Upper lobe of right lung (tissue), 1 donor: ENCODE data around the gene BAD. TPM values are rescaled to one million over a fixed set of nuclear protein-coding genes. Genes with fewer than 3 reads are reported as not detected.
A peak's percentile ranks its signal among the peaks of the same experiment; 100 is the strongest.

Source experiments
- ATAC-seq: fragments of 200-7000 bp; cut with Tn5 transposase; one replicate; pipeline ENCODE4 v1.9.1; 2020; ENCODE audit warnings: mild to moderate bottlenecking, moderate library complexity
- DNase-seq: peaks from one replicate; pipeline ENCODE4 v3.0.0-alpha.2; 2020
- H3K27ac ChIP-seq: fragments of 200-600 bp; one replicate; pipeline ENCODE4 v1.8.0; 2022
- H3K27me3 ChIP-seq: fragments of 200-600 bp; one replicate; pipeline ENCODE4 v1.8.0; 2022; ENCODE audit warnings: mild to moderate bottlenecking
- H3K36me3 ChIP-seq: fragments of 200-600 bp; one replicate; pipeline ENCODE4 v1.8.0; 2022
- H3K4me1 ChIP-seq: fragments of 200-600 bp; one replicate; pipeline ENCODE4 v1.8.0; 2022
- H3K4me3 ChIP-seq: fragments of 200-600 bp; one replicate; pipeline ENCODE4 v1.8.0; 2022; ENCODE audit warnings: mild to moderate bottlenecking
- H3K9me3 ChIP-seq: fragments of 200-600 bp; one replicate; pipeline ENCODE4 v1.8.0; 2022
- CTCF ChIP-seq: fragments of 200-600 bp; IDR thresholded peaks from one replicate; pipeline ENCODE4 v1.8.0; 2022; ENCODE audit warnings: antibody characterized with exemption
- intact Hi-C: fragments of 100-400 bp; cut with DNase I; formaldehyde crosslinking; loops from one replicate; pipeline ENCODE4 v1.11.0; 2022
- long read RNA-seq: library from polyadenylated mRNA; unstranded; transcript quantifications from one replicate; pipeline ENCODE4 v2.0.0, GENCODE V29; 2021
- total RNA-seq: library from RNA; stranded (reverse); fragmentation: NEBNext Ultra II Directional; extraction: Animal tissue kit (Norgen Biotek cat#: 25700); gene quantifications from one replicate; pipeline ENCODE4 v1.2.1, GENCODE V29; 2021
- donor health status: DM: no; HTN: yes; CAD: no; lungs with severe emphysema.

Gene BAD
- total RNA-seq = 58.9 TPM
- long read RNA-seq, transcript BAD-201 (4 exons, 929 nt) = major isoform, 49 of 63 reads
- long read RNA-seq, transcript BAD-203 (3 exons, 1,157 nt) = minor isoform, 10 of 63 reads
- long read RNA-seq, partial matches to known transcripts = 0 of 63 reads
- long read RNA-seq, other reads (novel, unspliced or antisense) = 4 of 63 reads

- intact Hi-C loops = no loop called here
- TF ChIP-seq CTCF = no peak
These were observed at the start of gene BAD for GRCh38 chr11:64284048-64284961. Gene BAD (minus strand): TSS chr11:64284665. CDS start chr11:64284368, 297 bp downstream.

GRCh38 chr11:64333556-64333955 is 49.1 kb upstream of the BAD start:
- intact Hi-C loops = no loop called here
- Histone ChIP-seq H3K4me1 (peaks cover 13% of the 10 kb centered on the region), H3K36me3 (no peaks in the 10 kb centered on the region), H3K27me3 (no peaks in the 10 kb centered on the region), H3K9me3 (no peaks in the 10 kb centered on the region), H3K4me3 (no peak overlapping the region), H3K27ac (no peak overlapping the region)
- DNase-seq (no peak), ATAC-seq (no peak)
- TF ChIP-seq CTCF = no peak

More at GRCh38 chr11:64284048-64284961, at the start of gene BAD:
- peaks cover 27% of the 10 kb centered on the region for H3K4me1 ChIP-seq
- peak within 1 kb of the TSS; percentile 95 for H3K27ac ChIP-seq
- no peaks in the 10 kb centered on the region for H3K9me3 ChIP-seq
- H3K36me3 ChIP-seq = peaks cover 10% of the 10 kb centered on the region
- ATAC-seq (peak; percentile 94), DNase-seq (peak; percentile 97)
- no peaks in the 10 kb centered on the region for H3K27me3 ChIP-seq
- H3K4me3 ChIP-seq = peak within 1 kb of the TSS; percentile 96

- Histone ChIP-seq H3K4me3 (no peak overlapping the region), H3K27ac (no peak overlapping the region), H3K4me1 (peaks cover 13% of the 10 kb centered on the region), H3K27me3 (no peaks in the 10 kb centered on the region), H3K9me3 (no peaks in the 10 kb centered on the region), H3K36me3 (no peaks in the 10 kb centered on the region)
- peak; percentile 92 for ATAC-seq
- intact Hi-C loops = no loop called here
- peak; percentile 95 for DNase-seq
- peak; percentile 57 for TF ChIP-seq CTCF
These were observed 47.3 kb upstream of the BAD start for GRCh38 chr11:64331569-64332371.

- no peak for TF ChIP-seq CTCF
- intact Hi-C loops = no loop called here
- H3K4me1 ChIP-seq = peaks cover 13% of the 10 kb centered on the region
- no peaks in the 10 kb centered on the region for H3K36me3 ChIP-seq
- no peak overlapping the region for H3K27ac ChIP-seq
- no peaks in the 10 kb centered on the region for H3K9me3 ChIP-seq
- DNase-seq = peak; percentile 58
- no peak overlapping the region for H3K4me3 ChIP-seq
- no peak for ATAC-seq
- no peaks in the 10 kb centered on the region for H3K27me3 ChIP-seq
These were observed 46.4 kb upstream of the BAD start for GRCh38 chr11:64330888-64331287.

- H3K27me3 ChIP-seq = no peaks in the 10 kb centered on the region
- no peak overlapping the region for H3K4me3 ChIP-seq
- no peak overlapping the region for H3K27ac ChIP-seq
- no peaks in the 10 kb centered on the region for H3K36me3 ChIP-seq
- H3K4me1 ChIP-seq = peaks cover 13% of the 10 kb centered on the region
- TF ChIP-seq CTCF = no peak
- DNase-seq (no peak), ATAC-seq (no peak)
- intact Hi-C loops = no loop called here
- H3K9me3 ChIP-seq = no peaks in the 10 kb centered on the region
These were observed 43.5 kb upstream of the BAD start for GRCh38 chr11:64327993-64328392.
